Activated effector memory CD4-positive, alpha-beta T cell treated with anti-CD3 and anti-CD28 coated beads, Interleukin-2, amount 50 U/mL, for 16 hours (primary cell): ENCODE measurements around the gene NTNG2.

Experiments
- DNase-seq: peaks from one replicate; pipeline ENCODE4 v3.0.0-alpha.2; 2020

Gene NTNG2

GRCh38 chr9:132207839-132208615 is 46.2 kb downstream of the NTNG2 start:
- no peak for DNase-seq

GRCh38 chr9:132209228-132209627 is 47.4 kb downstream of the NTNG2 start:
- DNase-seq = no peak

- no peak for DNase-seq
These were observed 48.8 kb downstream of the NTNG2 start for GRCh38 chr9:132210472-132211145.

GRCh38 chr9:132211570-132211969 is 49.7 kb downstream of the NTNG2 start:
- DNase-seq = no peak

- DNase-seq = no peak
These were observed 52.3 kb downstream of the NTNG2 start for GRCh38 chr9:132214027-132214622.

- no peak for DNase-seq
These were observed 55.2 kb downstream of the NTNG2 start for GRCh38 chr9:132216861-132217619.

GRCh38 chr9:132218208-132218607 is 56.4 kb downstream of the NTNG2 start:
- no peak for DNase-seq

- no peak for DNase-seq
These were observed 60.1 kb downstream of the NTNG2 start for GRCh38 chr9:132221941-132222340.

- DNase-seq = no peak
These were observed 62.8 kb downstream of the NTNG2 start for GRCh38 chr9:132224645-132225044.

- DNase-seq = no peak
These were observed 64.9 kb downstream of the NTNG2 start for GRCh38 chr9:132226571-132227430.

- no peak for DNase-seq
These were observed 66.2 kb downstream of the NTNG2 start for GRCh38 chr9:132228062-132228461.

GRCh38 chr9:132230605-132231004 is 68.7 kb downstream of the NTNG2 start:
- DNase-seq = no peak

- no peak for DNase-seq
These were observed 69.3 kb downstream of the NTNG2 start for GRCh38 chr9:132231019-132231701.

- no peak for DNase-seq
These were observed 70.7 kb downstream of the NTNG2 start for GRCh38 chr9:132232522-132232921.

- no peak for DNase-seq
These were observed 71.3 kb downstream of the NTNG2 start for GRCh38 chr9:132233138-132233537.

GRCh38 chr9:132234535-132234934 is 72.7 kb downstream of the NTNG2 start:
- DNase-seq = no peak

- DNase-seq = no peak
These were observed 73.3 kb downstream of the NTNG2 start for GRCh38 chr9:132235125-132235524.

GRCh38 chr9:132235894-132236661 is 74.2 kb downstream of the NTNG2 start:
- peak; percentile 93 for DNase-seq

- no peak for DNase-seq
These were observed 74.9 kb downstream of the NTNG2 start for GRCh38 chr9:132236662-132237311.

- DNase-seq = no peak
These were observed 75.6 kb downstream of the NTNG2 start for GRCh38 chr9:132237481-132237880.
